ENCODE measurements around the gene LMBR1L.

LMBR1L gene

GRCh38 chr12:49111206-49111605 is 559 bp upstream of the LMBR1L start:
- no peak for DNase-seq (ENCODE audit: low spot score)

GRCh38 chr12:49109641-49110463 is 795 bp downstream of the LMBR1L start:
- no peak for DNase-seq (ENCODE audit: low spot score)

GRCh38 chr12:49108958-49109404 is 1.7 kb downstream of the LMBR1L start:
- peak; percentile 62 for DNase-seq (ENCODE audit: low spot score)

GRCh38 chr12:49105504-49106084 is 5.1 kb downstream of the LMBR1L start:
- no peak for DNase-seq (ENCODE audit: low spot score)

GRCh38 chr12:49104822-49105221 is 5.8 kb downstream of the LMBR1L start:
- no peak for DNase-seq (ENCODE audit: low spot score)

GRCh38 chr12:49100380-49100779 is 10.3 kb downstream of the LMBR1L start:
- no peak for DNase-seq (ENCODE audit: low spot score)

- no peak for DNase-seq (ENCODE audit: low spot score)
These were observed 11.9 kb downstream of the LMBR1L start for GRCh38 chr12:49098703-49099102.

- DNase-seq (ENCODE audit: low spot score): peak; percentile 66
These were observed 12.6 kb downstream of the LMBR1L start for GRCh38 chr12:49098035-49098451.

GRCh38 chr12:49097381-49097780 is 13.3 kb downstream of the LMBR1L start:
- no peak for DNase-seq (ENCODE audit: low spot score)

GRCh38 chr12:49094975-49095365 is 15.7 kb downstream of the LMBR1L start:
- DNase-seq (ENCODE audit: low spot score): no peak

- DNase-seq (ENCODE audit: low spot score): no peak
These were observed 16.3 kb downstream of the LMBR1L start, which contains the start of gene DHH for GRCh38 chr12:49094160-49094974. TSS of gene DHH (minus strand) at chr12:49094801. CDS start at chr12:49094512, 289 bp downstream.

- no peak for DNase-seq (ENCODE audit: low spot score)
These were observed 16.9 kb downstream of the LMBR1L start for GRCh38 chr12:49093792-49094159.

- no peak for DNase-seq (ENCODE audit: low spot score)
These were observed 17.7 kb downstream of the LMBR1L start for GRCh38 chr12:49092816-49093406.

- DNase-seq (ENCODE audit: low spot score): peak; percentile 63
These were observed 18.4 kb downstream of the LMBR1L start for GRCh38 chr12:49092086-49092815.

- no peak for DNase-seq (ENCODE audit: low spot score)
These were observed 18.9 kb downstream of the LMBR1L start for GRCh38 chr12:49091836-49092085.

- no peak for DNase-seq (ENCODE audit: low spot score)
These were observed 19.4 kb downstream of the LMBR1L start for GRCh38 chr12:49091056-49091835.

- peak; percentile 62 for DNase-seq (ENCODE audit: low spot score)
These were observed 20.6 kb downstream of the LMBR1L start for GRCh38 chr12:49089821-49090773.

GRCh38 chr12:49088932-49089330 is 21.7 kb downstream of the LMBR1L start:
- no peak for DNase-seq (ENCODE audit: low spot score)

- DNase-seq (ENCODE audit: low spot score): peak; percentile 91
These were observed 22.3 kb downstream of the LMBR1L start for GRCh38 chr12:49088150-49088931.
